Renal cortical epithelial cell (primary cell): ENCODE data around the gene KCTD14. TPM values are rescaled to one million over a fixed set of nuclear protein-coding genes. Genes with fewer than 3 reads are reported as not detected.
"Not testable (repeated sequence)": the region's sequence is repeated elsewhere in the genome, so short reads cannot be mapped to it uniquely, and the experiment has no call there.

Experiments used
- DNase-seq: peaks from one replicate; pipeline ENCODE4 v3.0.0-alpha.2; 2011; ENCODE audit warnings: low read depth
- total RNA-seq: library from RNA; depleted of rRNA; stranded (reverse); fragments of >200 nt; gene quantifications from 2 replicates; pipeline ENCODE4 v1.2.3, GENCODE V29; 2014

Gene KCTD14
- total RNA-seq, 1 donor from 2014 or later: 10.4 TPM

- no peak for DNase-seq
These were observed 350 bp upstream of the KCTD14 start for GRCh38 chr11:78023426-78023825.

- DNase-seq: no peak
These were observed 1.5 kb downstream of the KCTD14 start for GRCh38 chr11:78021611-78022010.

GRCh38 chr11:78020246-78020645 is 2.8 kb downstream of the KCTD14 start:
- no peak for DNase-seq

- DNase-seq: peak; percentile 91
These were observed 3.3 kb downstream of the KCTD14 start for GRCh38 chr11:78019808-78020207.

GRCh38 chr11:78015878-78016277 is 7.2 kb downstream of the KCTD14 start:
- DNase-seq: no peak

- not testable (repeated sequence) for DNase-seq
These were observed 8.0 kb downstream of the KCTD14 start for GRCh38 chr11:78014937-78015520.

- DNase-seq: peak; percentile 74
These were observed 11.8 kb downstream of the KCTD14 start for GRCh38 chr11:78011301-78011700.

- DNase-seq: no peak
These were observed 12.3 kb downstream of the KCTD14 start for GRCh38 chr11:78010755-78011154.

- DNase-seq: no peak
These were observed 12.8 kb downstream of the KCTD14 start for GRCh38 chr11:78010304-78010703.

- DNase-seq: no peak
These were observed 14.0 kb downstream of the KCTD14 start for GRCh38 chr11:78009062-78009461.

- peak; percentile 70 for DNase-seq
These were observed 22.9 kb downstream of the KCTD14 start for GRCh38 chr11:78000193-78000592.

- DNase-seq: no peak
These were observed 23.5 kb downstream of the KCTD14 start for GRCh38 chr11:77999446-78000030.

- DNase-seq: peak; percentile 100
These were observed 28.4 kb downstream of the KCTD14 start, which contains the start of gene INTS4 for GRCh38 chr11:77994434-77995362. INTS4 (minus strand) TSS chr11:77994668; CDS start chr11:77994643, 25 bp downstream.

- no peak for DNase-seq
These were observed 29.2 kb downstream of the KCTD14 start for GRCh38 chr11:77993902-77994301.

GRCh38 chr11:77990981-77991380 is 32.1 kb downstream of the KCTD14 start:
- DNase-seq: no peak

GRCh38 chr11:77986456-77986855 is 36.6 kb downstream of the KCTD14 start:
- DNase-seq: not testable (repeated sequence)

GRCh38 chr11:77981346-77981947 is 41.6 kb downstream of the KCTD14 start:
- no peak for DNase-seq

GRCh38 chr11:77968337-77968736 is 54.7 kb downstream of the KCTD14 start:
- no peak for DNase-seq

GRCh38 chr11:77967753-77968152 is 55.3 kb downstream of the KCTD14 start:
- peak; percentile 1 for DNase-seq

GRCh38 chr11:77967121-77967520 is 56.0 kb downstream of the KCTD14 start:
- DNase-seq: no peak

- DNase-seq: no peak
These were observed 56.7 kb downstream of the KCTD14 start for GRCh38 chr11:77966338-77966737.
